HTR-8/SVneo (cell line): ENCODE measurements around the gene CAPZB.
A peak's percentile ranks its signal among the peaks of the same experiment; 100 is the strongest.

ENCODE experiments used
- DNase-seq: peaks from one replicate; pipeline ENCODE4 v3.0.0; 2011; ENCODE audit warnings: low spot score, mixed read lengths; ENCODE audit not compliant: insufficient read length
- FAIRE-seq: peaks from 2 replicates; lab custom pipeline; 2011; peaks lifted over from hg19 to GRCh38; lab: Jason Lieb, UNC

The CAPZB gene

GRCh38 chr1:19359357-19359756, 126.0 kb downstream of the CAPZB start:
- DNase-seq (no peak), FAIRE-seq (no peak)

GRCh38 chr1:19358710-19359109, 126.6 kb downstream of the CAPZB start:
- no peak for DNase-seq
- no peak for FAIRE-seq

- FAIRE-seq (no peak), DNase-seq (no peak)
These were observed 127.9 kb downstream of the CAPZB start for GRCh38 chr1:19357299-19357986.

GRCh38 chr1:19356266-19356665, 129.1 kb downstream of the CAPZB start:
- no peak for FAIRE-seq
- no peak for DNase-seq

GRCh38 chr1:19354531-19354981, 130.8 kb downstream of the CAPZB start:
- DNase-seq (no peak), FAIRE-seq (no peak)

GRCh38 chr1:19353596-19353995, 131.7 kb downstream of the CAPZB start:
- FAIRE-seq (no peak), DNase-seq (no peak)

- no peak for DNase-seq
- FAIRE-seq = no peak
These were observed 132.5 kb downstream of the CAPZB start for GRCh38 chr1:19352839-19353238.

GRCh38 chr1:19351873-19352272, 133.5 kb downstream of the CAPZB start:
- no peak for FAIRE-seq
- no peak for DNase-seq

- no peak for FAIRE-seq
These were observed 134.8 kb downstream of the CAPZB start for GRCh38 chr1:19350566-19350965.

GRCh38 chr1:19349999-19350398, 135.3 kb downstream of the CAPZB start:
- DNase-seq = no peak
- FAIRE-seq = no peak

More at GRCh38 chr1:19350566-19350965, 134.8 kb downstream of the CAPZB start:
- DNase-seq = no peak

GRCh38 chr1:19348441-19349198, 136.7 kb downstream of the CAPZB start:
- FAIRE-seq (no peak), DNase-seq (no peak)

GRCh38 chr1:19347533-19348172, 137.7 kb downstream of the CAPZB start:
- no peak for FAIRE-seq
- DNase-seq = no peak

GRCh38 chr1:19346026-19346425, 139.3 kb downstream of the CAPZB start:
- DNase-seq (no peak), FAIRE-seq (no peak)

- no peak for DNase-seq
- FAIRE-seq = no peak
These were observed 139.9 kb downstream of the CAPZB start for GRCh38 chr1:19345391-19345790.

- FAIRE-seq = no peak
- DNase-seq = no peak
These were observed 140.5 kb downstream of the CAPZB start for GRCh38 chr1:19344831-19345230.

GRCh38 chr1:19344372-19344810, 140.9 kb downstream of the CAPZB start:
- DNase-seq = peak; percentile 40

GRCh38 chr1:19343617-19344350, 141.6 kb downstream of the CAPZB start:
- DNase-seq = no peak
- FAIRE-seq = no peak

More at GRCh38 chr1:19344372-19344810, 140.9 kb downstream of the CAPZB start:
- no peak for FAIRE-seq

- FAIRE-seq (no peak), DNase-seq (no peak)
These were observed 142.3 kb downstream of the CAPZB start for GRCh38 chr1:19342894-19343616.

GRCh38 chr1:19342062-19342750, 143.1 kb downstream of the CAPZB start:
- DNase-seq = no peak
- FAIRE-seq = no peak
